Endothelial cell of umbilical vein (primary cell): ENCODE measurements around the gene EIF2D. TPM values are rescaled to one million over a fixed set of nuclear protein-coding genes. Genes with fewer than 3 reads are reported as not detected.

Experiments
- BruUV-seq: library from RNA; stranded (reverse); fragments of 400-500 nt; replicated peaks from 2 replicates; lab custom pipeline; 2021; lab: Mats Ljungman, UMichigan
- CTCF ChIA-PET: fragments of 300-600, 350-600 bp; sonication (Branson Sonifier 250); formaldehyde crosslinking; loops from one replicate; lab custom pipeline; 2021; ENCODE audit warnings: antibody characterized with exemption, inconsistent platforms; lab: Charles Lee
- POLR2A ChIA-PET: fragments of 300-600, 350-600 bp; sonication (Branson Sonifier 250); formaldehyde crosslinking; loops from one replicate; lab custom pipeline; 2021; ENCODE audit warnings: antibody characterized with exemption, inconsistent platforms; lab: Charles Lee
- DNase-seq: peaks from one replicate; pipeline ENCODE4 v3.0.0-alpha.2; 2011; ENCODE audit warnings: low read depth, low spot score
- FAIRE-seq: peaks from 2 replicates; lab custom pipeline; 2011; peaks lifted over from hg19 to GRCh38; lab: Jason Lieb, UNC
- H2AFZ ChIP-seq: 2 replicates; pipeline ENCODE4 v1.6.0; 2012; ENCODE audit warnings: low read depth, low read length, control low read depth, inconsistent platforms
- H3K27ac ChIP-seq: 2 replicates; pipeline ENCODE4 v1.5.1; 2011; ENCODE audit warnings: low read depth, mild to moderate bottlenecking, control low read depth, low read length, moderate library complexity; ENCODE audit not compliant: insufficient read depth
- H3K27me3 ChIP-seq, 2 experiments: 2 replicates each; pipeline versions ENCODE4 v1.6.0 to v1.6.1; 2011; ENCODE audit warnings: low read length in 2 of 2, mixed read lengths in 1 of 2; ENCODE audit not compliant: control insufficient read depth in 2 of 2, insufficient read depth in 2 of 2
- H3K36me3 ChIP-seq, 2 experiments: 2 replicates in 1 of 2; 3 replicates in 1 of 2; pipeline ENCODE4 v1.5.1; 2011; ENCODE audit warnings: low read length in 2 of 2, mild to moderate bottlenecking in 1 of 2, moderate library complexity in 1 of 2; ENCODE audit not compliant: control insufficient read depth in 2 of 2, insufficient read depth in 2 of 2; ENCODE audit errors: extremely low read depth in 1 of 2
- H3K4me1 ChIP-seq: 3 replicates; pipeline ENCODE4 v1.5.1; 2011; ENCODE audit warnings: mild to moderate bottlenecking, low read length; ENCODE audit not compliant: control insufficient read depth, insufficient read depth; ENCODE audit errors: extremely low read depth
- H3K4me2 ChIP-seq: 2 replicates; pipeline ENCODE4 v1.6.1; 2011; ENCODE audit warnings: low read length, control low read depth, mixed read lengths; ENCODE audit not compliant: insufficient read depth
- H3K4me3 ChIP-seq, 3 experiments: fragments of 200-600 bp in 1 of 3; sonication (generic), shearing (Covaris generic) in 1 of 3; replicated peaks in 1 of 3; 2 replicates each; pipeline ENCODE4 v1.5.1; 2011 to 2016; ENCODE audit warnings: control low read depth in 3 of 3, low read length in 3 of 3, mild to moderate bottlenecking in 2 of 3, inconsistent platforms in 1 of 3, low read depth in 1 of 3, moderate library complexity in 1 of 3; ENCODE audit not compliant: insufficient read depth in 1 of 3
- H3K79me2 ChIP-seq: 2 replicates; pipeline ENCODE4 v1.6.0; 2012; ENCODE audit warnings: low read length, inconsistent platforms; ENCODE audit not compliant: control insufficient read depth, insufficient read depth
- H3K9ac ChIP-seq: replicated peaks from 2 replicates; pipeline ENCODE3; 2011; ENCODE audit warnings: low read length, control low read depth; ENCODE audit not compliant: insufficient read depth; ENCODE audit errors: extremely low read depth
- H3K9me1 ChIP-seq: replicated peaks from 3 replicates; pipeline ENCODE4 v1.6.0; 2011; ENCODE audit warnings: mild to moderate bottlenecking, low read length; ENCODE audit not compliant: control insufficient read depth, insufficient read depth; ENCODE audit errors: extremely low read depth
- H3K9me3 ChIP-seq: replicated peaks from 2 replicates; pipeline ENCODE4 v1.5.1; 2012; ENCODE audit warnings: low read length, inconsistent platforms; ENCODE audit not compliant: control insufficient read depth, insufficient read depth
- H4K20me1 ChIP-seq: replicated peaks from 2 replicates; pipeline ENCODE3; 2011; ENCODE audit warnings: mild to moderate bottlenecking, low read length; ENCODE audit not compliant: control insufficient read depth, insufficient read depth; ENCODE audit errors: extremely low read depth
- EZH2 ChIP-seq: IDR thresholded peaks from 2 replicates; pipeline ENCODE4 v1.6.1; 2012; ENCODE audit warnings: borderline replicate concordance, low read depth, mild to moderate bottlenecking, moderate library complexity, low read length, inconsistent platforms; ENCODE audit not compliant: severe bottlenecking
- FOS ChIP-seq: IDR thresholded peaks from 2 replicates; pipeline ENCODE4 v1.6.1; 2011; ENCODE audit warnings: mild to moderate bottlenecking, low read length, moderate library complexity, borderline replicate concordance; ENCODE audit not compliant: insufficient read depth
- GATA2 ChIP-seq: IDR thresholded peaks from 2 replicates; pipeline ENCODE4 v1.7.0; 2011; ENCODE audit warnings: low read depth, mild to moderate bottlenecking, moderate library complexity, mixed read lengths, low read length; ENCODE audit not compliant: insufficient read length, insufficient read depth
- JUN ChIP-seq: IDR thresholded peaks from 2 replicates; pipeline ENCODE4 v1.6.1; 2011; ENCODE audit warnings: borderline replicate concordance, low read depth; ENCODE audit not compliant: insufficient read length, insufficient read depth
- MYC ChIP-seq: IDR thresholded peaks from one replicate; pipeline ENCODE4 v1.6.1; 2011; ENCODE audit warnings: mild to moderate bottlenecking, low read depth, low read length
- POLR2A ChIP-seq: IDR thresholded peaks from 2 replicates; pipeline ENCODE4 v1.6.1; 2012; ENCODE audit warnings: low read depth, mild to moderate bottlenecking, control low read depth, low read length
- POLR2AphosphoS5 ChIP-seq: IDR thresholded peaks from 2 replicates; pipeline ENCODE4 v1.6.1; 2012; ENCODE audit warnings: low read depth, mild to moderate bottlenecking, control low read depth, low read length, moderate library complexity; ENCODE audit not compliant: insufficient read depth
- dilution Hi-C: fragments of 300-500 bp; cut with MboI; formaldehyde crosslinking; loops from one replicate; pipeline ENCODE4 v1.15.0; 2019; ENCODE audit warnings: low sequenced_read_pairs; ENCODE audit not compliant: extremely low pct_ligation_motif_present
- intact Hi-C: fragments of 100-400 bp; cut with micrococcal nuclease; formaldehyde crosslinking; loops from one replicate; pipeline ENCODE4 v1.10.0; 2022
- polyA plus RNA-seq, 4 experiments: library from polyadenylated mRNA; depleted of rRNA in 3 of 4; stranded (reverse) in 3 of 4; unstranded in 1 of 4; fragments of >200 nt; gene quantifications; 2 replicates each; pipeline versions ENCODE4 v1.2.1 to v1.2.3, GENCODE V29; 2011 to 2012; ENCODE audit warnings: missing spikeins in 1 of 4
- total RNA-seq: library from RNA; stranded (reverse); gene quantifications from 2 replicates; pipeline ENCODE4 v1.2.3, GENCODE V29; 2021
- TF ChIP-seq, protein P1 (sequence below): IDR thresholded peaks from 2 replicates; pipeline ENCODE4 v1.6.1; 2011; ENCODE audit not compliant: insufficient read depth, insufficient read length
- TF ChIP-seq, protein P2 (sequence below), 2 donors: IDR thresholded peaks; 1 replicate in 1 of 2; 2 replicates in 1 of 2; pipeline ENCODE4 v1.5.1; 2011; ENCODE audit warnings: low read length in 2 of 2, mild to moderate bottlenecking in 2 of 2, moderate library complexity in 2 of 2, control low read depth in 1 of 2, inconsistent platforms in 1 of 2, low read depth in 1 of 2; ENCODE audit not compliant: insufficient read depth in 1 of 2; ENCODE audit errors: extremely low read depth in 1 of 2

EIF2D gene
- total and polyA plus RNA-seq, 2 donors (not counting 3 experiments of a cell fraction or from before 2014, with no cell fraction given): 48.0 to 54.1 TPM

DNA sequence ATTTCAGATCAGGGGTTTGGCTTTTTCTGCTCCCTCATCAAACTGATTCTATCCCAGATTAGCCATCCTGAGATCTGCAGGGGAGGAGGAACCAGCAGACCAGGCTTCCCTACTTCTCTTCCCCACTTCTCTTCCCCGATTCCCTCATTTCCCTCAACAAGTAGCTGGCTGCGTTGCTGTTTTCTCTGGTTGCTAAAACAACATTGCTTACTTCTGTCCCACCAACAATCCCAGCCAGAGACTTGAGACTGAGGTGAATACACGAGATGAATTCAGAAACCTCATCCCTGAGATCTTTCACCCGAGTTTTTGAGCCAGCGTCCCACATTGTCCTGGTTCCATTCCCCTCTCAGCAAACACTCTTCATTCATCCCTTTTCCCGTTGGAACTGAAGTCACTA, 45.5 kb upstream of the EIF2D start:
- no peak for FAIRE-seq
- intact Hi-C loops: loop anchor here (1.0 kb wide), 1 partner anchor 23 kb away; no protein-coding TSS in a partner anchor
- H3K36me3 ChIP-seq: no peaks in the 10 kb centered on the region
- DNase-seq: no peak
- no peaks in the 10 kb centered on the region for H3K79me2 ChIP-seq
- ChIA-PET CTCF (interaction anchor here (0.8 to 15.0 kb wide), 17 partner anchors 7 to 325 kb away, joined by 3 to 663 read pairs (median 5); partner anchors contain the start of genes DYRK3, EIF2D and RASSF5), POLR2A (no interaction called here)
- H4K20me1 ChIP-seq: no peaks in the 10 kb centered on the region
- no peak for TF ChIP-seq POLR2A
- no peak for TF ChIP-seq JUN
- TF ChIP-seq EZH2: no peak
- TF ChIP-seq, protein P1, sequence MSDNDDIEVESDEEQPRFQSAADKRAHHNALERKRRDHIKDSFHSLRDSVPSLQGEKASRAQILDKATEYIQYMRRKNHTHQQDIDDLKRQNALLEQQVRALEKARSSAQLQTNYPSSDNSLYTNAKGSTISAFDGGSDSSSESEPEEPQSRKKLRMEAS: no peak
- TF ChIP-seq FOS: no peak
- TF ChIP-seq GATA2: no peak
- no peak for TF ChIP-seq POLR2AphosphoS5
- TF ChIP-seq MYC: no peak
- TF ChIP-seq, protein P2, sequence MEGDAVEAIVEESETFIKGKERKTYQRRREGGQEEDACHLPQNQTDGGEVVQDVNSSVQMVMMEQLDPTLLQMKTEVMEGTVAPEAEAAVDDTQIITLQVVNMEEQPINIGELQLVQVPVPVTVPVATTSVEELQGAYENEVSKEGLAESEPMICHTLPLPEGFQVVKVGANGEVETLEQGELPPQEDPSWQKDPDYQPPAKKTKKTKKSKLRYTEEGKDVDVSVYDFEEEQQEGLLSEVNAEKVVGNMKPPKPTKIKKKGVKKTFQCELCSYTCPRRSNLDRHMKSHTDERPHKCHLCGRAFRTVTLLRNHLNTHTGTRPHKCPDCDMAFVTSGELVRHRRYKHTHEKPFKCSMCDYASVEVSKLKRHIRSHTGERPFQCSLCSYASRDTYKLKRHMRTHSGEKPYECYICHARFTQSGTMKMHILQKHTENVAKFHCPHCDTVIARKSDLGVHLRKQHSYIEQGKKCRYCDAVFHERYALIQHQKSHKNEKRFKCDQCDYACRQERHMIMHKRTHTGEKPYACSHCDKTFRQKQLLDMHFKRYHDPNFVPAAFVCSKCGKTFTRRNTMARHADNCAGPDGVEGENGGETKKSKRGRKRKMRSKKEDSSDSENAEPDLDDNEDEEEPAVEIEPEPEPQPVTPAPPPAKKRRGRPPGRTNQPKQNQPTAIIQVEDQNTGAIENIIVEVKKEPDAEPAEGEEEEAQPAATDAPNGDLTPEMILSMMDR (IDR thresholded peaks at IDR 0.05; ENCODE audit: extremely low read depth in 1 of 2, insufficient read depth in 1 of 2, low read depth in 1 of 2, low read length in 2 of 2): no peak
- no peak overlapping the region for H3K4me2 ChIP-seq
- H3K27me3 ChIP-seq: peaks cover 21 to 25% of the 10 kb centered on the region in 2 experiments
- dilution Hi-C loops: no loop called here
- H2AFZ ChIP-seq: no peak overlapping the region
- H3K4me1 ChIP-seq: no peaks in the 10 kb centered on the region
- H3K9me1 ChIP-seq: no peaks in the 10 kb centered on the region
- H3K27ac ChIP-seq: no peak overlapping the region
- H3K4me3 ChIP-seq: no peak overlapping the region
- H3K9me3 ChIP-seq: no peaks in the 10 kb centered on the region
- BruUV-seq: no TSS peak
- no peak overlapping the region for H3K9ac ChIP-seq
